Testis (tissue), 3 donors: ENCODE measurements around the gene COL25A1. TPM values are rescaled to one million over a fixed set of nuclear protein-coding genes. Genes with fewer than 3 reads are reported as not detected.
"Not testable (repeated sequence)": the region's sequence is repeated elsewhere in the genome, so short reads cannot be mapped to it uniquely, and the experiment has no call there.

Experiments
- DNase-seq: peaks from one replicate; pipeline ENCODE4 v3.0.0-alpha.2; 2019
- H3K27ac ChIP-seq, 2 donors: fragments of 200-600 bp; sonication (generic); one replicate each; pipeline ENCODE4 v1.5.1; 2019
- H3K27me3 ChIP-seq: fragments of 200-600 bp; sonication (generic); one replicate; pipeline ENCODE4 v1.5.1; 2019
- H3K36me3 ChIP-seq: fragments of 200-600 bp; sonication (generic); one replicate; pipeline ENCODE4 v1.5.1; 2017; ENCODE audit warnings: low read depth; ENCODE audit errors: missing control alignments
- H3K4me1 ChIP-seq: fragments of 200-600 bp; sonication (generic); one replicate; pipeline ENCODE4 v1.5.1; 2019
- H3K4me3 ChIP-seq, 2 donors: fragments of 200-600 bp; sonication (generic); one replicate each; pipeline ENCODE4 v1.5.1; 2017 to 2019
- H3K9me3 ChIP-seq: fragments of 200-600 bp; sonication (generic); one replicate; pipeline ENCODE4 v1.5.1; 2017
- POLR2A ChIP-seq: fragments of 450-650 bp; IDR thresholded peaks from one replicate; pipeline ENCODE4 v1.6.1; 2017; ENCODE audit warnings: antibody characterized with exemption, mild to moderate bottlenecking, moderate library complexity
- WGBS, 2 donors: methylation state at CpG; one replicate each; pipeline ENCODE4 v1.1.5; 2018; 5-methylcytosine and 5-hydroxymethylcytosine counted together
- intact Hi-C: fragments of 100-400 bp; cut with DNase I; formaldehyde crosslinking; loops from one replicate; pipeline ENCODE4 v1.15.1; 2023; ENCODE audit warnings: low total_unique reads
- polyA plus RNA-seq: library from polyadenylated mRNA; stranded (reverse); fragments of 350-450 nt; fragmentation: Illumina TruSeq; extraction: RNeasy Lipid Tissue Mini Kit (QIAGEN cat#74804); gene quantifications from one replicate; pipeline ENCODE4 v1.2.3, GENCODE V29; 2014; ENCODE audit warnings: low read depth, low replicate concordance; ENCODE audit not compliant: insufficient read depth
- total RNA-seq, 2 donors: library from RNA; depleted of rRNA; stranded (reverse); fragments of >200 nt; gene quantifications; one replicate each; pipeline ENCODE4 v1.2.3, GENCODE V29; 2016
- TF ChIP-seq, protein P1 (sequence below), 3 experiments: fragments of 450-650 bp in 2 of 3; fragments of 200-600 bp in 1 of 3; sonication (generic) in 1 of 3; IDR thresholded peaks; one replicate each; pipeline ENCODE4 v1.5.1; 2016 to 2019; ENCODE audit warnings: antibody characterized with exemption in 3 of 3, mild to moderate bottlenecking in 2 of 3, moderate library complexity in 1 of 3

The COL25A1 gene
- total and polyA plus RNA-seq, 3 donors from 2014 or later, result 11.7 to 19.2 (median 17.2) TPM

DNA sequence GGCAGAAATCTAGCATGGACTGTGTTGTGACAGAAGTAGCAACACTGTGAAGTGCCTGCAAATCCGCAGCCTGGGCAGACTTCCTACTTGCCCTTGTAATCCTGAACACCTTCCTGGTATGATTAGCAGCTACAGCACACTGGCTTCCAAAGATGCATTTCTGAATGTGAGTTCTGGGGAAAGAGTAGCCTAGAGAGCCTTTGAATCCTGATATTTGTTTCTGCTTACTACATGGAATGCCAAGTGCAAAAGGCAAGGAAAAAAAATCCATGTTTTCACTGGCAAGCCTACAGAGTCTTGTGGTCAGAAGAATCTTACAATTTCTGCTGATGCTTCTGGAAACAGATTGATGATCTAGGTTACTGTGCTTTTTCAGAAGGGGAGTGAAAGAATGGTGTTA lies 223.7 kb downstream of the COL25A1 start:
- Histone ChIP-seq H3K27ac (no peak overlapping the region), H3K27me3 (no peaks in the 10 kb centered on the region), H3K4me3 (no peak overlapping the region), H3K4me1 (no peaks in the 10 kb centered on the region), H3K36me3 (no peaks in the 10 kb centered on the region), H3K9me3 (no peaks in the 10 kb centered on the region)
- 50 to 56% methylated on average over 1 of the region's 1 CpG for WGBS, 2 donors
- TF ChIP-seq, protein P1, sequence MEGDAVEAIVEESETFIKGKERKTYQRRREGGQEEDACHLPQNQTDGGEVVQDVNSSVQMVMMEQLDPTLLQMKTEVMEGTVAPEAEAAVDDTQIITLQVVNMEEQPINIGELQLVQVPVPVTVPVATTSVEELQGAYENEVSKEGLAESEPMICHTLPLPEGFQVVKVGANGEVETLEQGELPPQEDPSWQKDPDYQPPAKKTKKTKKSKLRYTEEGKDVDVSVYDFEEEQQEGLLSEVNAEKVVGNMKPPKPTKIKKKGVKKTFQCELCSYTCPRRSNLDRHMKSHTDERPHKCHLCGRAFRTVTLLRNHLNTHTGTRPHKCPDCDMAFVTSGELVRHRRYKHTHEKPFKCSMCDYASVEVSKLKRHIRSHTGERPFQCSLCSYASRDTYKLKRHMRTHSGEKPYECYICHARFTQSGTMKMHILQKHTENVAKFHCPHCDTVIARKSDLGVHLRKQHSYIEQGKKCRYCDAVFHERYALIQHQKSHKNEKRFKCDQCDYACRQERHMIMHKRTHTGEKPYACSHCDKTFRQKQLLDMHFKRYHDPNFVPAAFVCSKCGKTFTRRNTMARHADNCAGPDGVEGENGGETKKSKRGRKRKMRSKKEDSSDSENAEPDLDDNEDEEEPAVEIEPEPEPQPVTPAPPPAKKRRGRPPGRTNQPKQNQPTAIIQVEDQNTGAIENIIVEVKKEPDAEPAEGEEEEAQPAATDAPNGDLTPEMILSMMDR (IDR thresholded peaks at IDR 0.05), result no peak
- TF ChIP-seq POLR2A, result no peak
- DNase-seq, result no peak
- intact Hi-C loops, result no loop called here

DNA sequence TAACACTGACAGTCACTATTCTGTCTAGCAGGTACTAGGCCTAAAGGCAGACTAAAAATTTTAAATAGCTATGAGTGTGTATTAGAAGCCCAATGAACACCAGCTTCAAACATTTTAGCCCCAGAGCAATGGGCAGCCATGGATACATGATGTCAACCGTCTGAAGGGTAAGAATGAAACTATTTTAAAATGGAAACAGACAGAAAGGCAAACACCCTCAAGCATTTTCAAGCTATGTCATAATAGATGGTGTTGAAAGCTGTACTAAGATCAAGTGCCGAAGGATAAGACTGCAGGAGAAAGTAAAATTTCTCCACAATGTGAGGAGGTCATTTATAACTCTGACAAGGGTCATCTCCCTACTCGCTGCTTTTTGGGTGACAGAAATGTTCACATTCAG lies 225.0 kb downstream of the COL25A1 start:
- WGBS, 2 donors, result 79 to 90% methylated on average over 3 of the region's 3 CpGs
- TF ChIP-seq, protein P1 (IDR thresholded peaks at IDR 0.05), result no peak
- TF ChIP-seq POLR2A, result no peak
- Histone ChIP-seq H3K9me3 (no peaks in the 10 kb centered on the region), H3K4me1 (no peaks in the 10 kb centered on the region), H3K27ac (no peak overlapping the region), H3K36me3 (no peaks in the 10 kb centered on the region), H3K4me3 (no peak overlapping the region), H3K27me3 (no peaks in the 10 kb centered on the region)
- intact Hi-C loops, result no loop called here
- no peak for DNase-seq

DNA sequence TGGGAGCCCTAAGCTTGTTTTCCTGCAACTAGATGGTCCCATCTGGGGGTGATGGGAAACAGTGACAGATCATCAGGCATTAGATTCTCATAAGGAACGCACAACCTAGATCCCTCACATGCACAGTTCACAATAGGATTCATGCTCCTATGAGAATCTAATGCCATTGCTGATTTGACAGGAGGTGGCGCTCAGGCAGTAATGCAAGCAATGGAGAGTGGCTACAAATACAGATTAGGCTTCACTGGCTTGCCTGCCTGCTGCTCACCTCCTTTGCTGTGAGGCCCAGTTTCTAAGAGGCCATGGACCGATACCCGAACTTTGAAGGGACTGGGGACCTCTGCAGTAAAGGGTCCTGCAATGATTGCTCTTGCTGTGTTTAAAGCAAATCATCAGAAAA lies 225.7 kb downstream of the COL25A1 start:
- WGBS, 2 donors, result 93 to 97% methylated on average over 4 of the region's 4 CpGs
- intact Hi-C loops, result not testable (repeated sequence)

DNA sequence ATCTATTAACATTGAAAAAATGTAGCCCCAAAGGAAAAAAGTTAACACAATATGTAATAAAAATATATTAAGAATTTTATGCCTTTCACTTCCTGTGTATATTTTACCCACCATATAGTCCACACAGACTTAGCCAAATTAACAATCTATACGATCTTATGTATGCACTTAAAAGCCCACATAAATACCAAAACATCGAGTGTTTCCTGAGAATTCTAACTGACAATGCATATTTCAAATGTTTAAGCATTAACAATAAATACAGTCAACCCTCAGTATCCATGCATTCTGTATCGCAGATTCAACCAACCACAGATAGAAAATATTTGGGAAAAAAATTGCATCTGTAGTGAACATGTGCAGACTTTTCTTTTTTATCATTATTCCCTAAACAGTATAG lies 226.8 kb downstream of the COL25A1 start:
- no peaks in the 10 kb centered on the region for H3K9me3 ChIP-seq
- 92 to 97% methylated on average over 3 of the region's 3 CpGs for WGBS, 2 donors

More for the DNA sequence above, 225.7 kb downstream of the COL25A1 start:
- H3K4me1 ChIP-seq, H3K9me3 ChIP-seq, H3K27ac ChIP-seq, H3K27me3 ChIP-seq, H3K4me3 ChIP-seq, H3K36me3 ChIP-seq, DNase-seq: not testable (repeated sequence)

DNA sequence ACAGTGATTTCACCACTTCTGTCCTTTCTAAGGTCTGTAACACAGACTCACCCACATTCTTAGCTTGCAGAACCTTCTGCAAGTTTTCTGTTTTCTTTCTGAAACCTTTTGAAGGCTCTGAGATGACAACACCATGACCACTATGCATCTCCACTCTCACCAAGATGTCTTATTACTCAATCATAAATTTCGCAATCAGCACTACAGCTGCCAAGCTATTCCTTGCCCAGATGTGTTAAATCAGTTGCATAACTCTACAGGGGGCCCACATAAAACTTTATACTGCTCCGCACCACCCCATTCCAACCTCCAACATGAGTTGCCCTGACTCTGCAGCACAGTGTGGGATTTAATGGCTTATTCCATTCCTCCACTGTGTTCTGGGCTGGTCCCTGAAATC lies 229.9 kb downstream of the COL25A1 start:
- Histone ChIP-seq H3K4me1 (no peaks in the 10 kb centered on the region), H3K9me3 (no peaks in the 10 kb centered on the region), H3K36me3 (no peaks in the 10 kb centered on the region), H3K27ac (no peak overlapping the region), H3K4me3 (no peak overlapping the region), H3K27me3 (no peaks in the 10 kb centered on the region)
- no peak for DNase-seq
- TF ChIP-seq POLR2A, result no peak
- TF ChIP-seq, protein P1 (IDR thresholded peaks at IDR 0.05), result no peak
- WGBS, 2 donors, result 93% methylated on average over 2 of the region's 2 CpGs
- intact Hi-C loops, result no loop called here

More for the DNA sequence above, 226.8 kb downstream of the COL25A1 start:
- no peaks in the 10 kb centered on the region for H3K27me3 ChIP-seq
- intact Hi-C loops, result no loop called here
- no peak overlapping the region for H3K27ac ChIP-seq
- no peak for TF ChIP-seq POLR2A
- TF ChIP-seq, protein P1 (IDR thresholded peaks at IDR 0.05), result no peak
- no peak for DNase-seq
- no peaks in the 10 kb centered on the region for H3K4me1 ChIP-seq
- H3K4me3 ChIP-seq, result no peak overlapping the region
- no peaks in the 10 kb centered on the region for H3K36me3 ChIP-seq

DNA sequence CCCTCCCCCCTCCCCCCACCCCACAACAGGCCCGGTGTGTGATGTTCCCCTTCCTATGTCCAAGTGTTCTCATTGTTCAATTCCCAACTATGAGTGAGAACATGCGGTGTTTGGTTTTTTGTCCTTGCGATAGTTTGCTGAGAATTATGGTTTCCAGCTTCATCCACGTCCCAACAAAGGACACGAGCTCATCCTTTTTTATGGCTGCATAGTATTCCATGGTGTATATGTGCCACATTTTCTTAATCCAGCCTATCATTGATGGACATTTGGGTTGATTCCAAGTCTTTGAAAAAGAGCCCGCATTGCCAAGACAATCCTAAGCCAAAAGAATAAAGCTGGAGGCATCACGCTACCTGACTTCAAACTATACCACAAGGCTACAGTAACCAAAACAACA lies 231.8 kb downstream of the COL25A1 start:
- intact Hi-C loops, H3K36me3 ChIP-seq, H3K27me3 ChIP-seq, H3K4me3 ChIP-seq, DNase-seq, H3K9me3 ChIP-seq, H3K27ac ChIP-seq, H3K4me1 ChIP-seq: not testable (repeated sequence)
- 84 to 98% methylated on average over 7 of the region's 7 CpGs for WGBS, 2 donors
